HepG2 (cell line): Measurements from ENCODE around the gene MBL2. TPM values are rescaled to one million over a fixed set of nuclear protein-coding genes. Genes with fewer than 3 reads are reported as not detected.

Experiments
- BCL6 ChIP-seq: IDR thresholded peaks from 2 replicates; pipeline ENCODE4 v1.6.1; 2016; ENCODE audit warnings: missing genetic modification reagents, missing compliant biosample characterization
- CHD2 ChIP-seq: IDR thresholded peaks from 2 replicates; pipeline ENCODE4 v1.6.1; 2011; ENCODE audit warnings: low read depth, low read length, improper control_type of control experiment
- FOXJ3 ChIP-seq: sonication (generic); formaldehyde crosslinking; IDR thresholded peaks from 2 replicates; pipeline ENCODE4 v1.4.0; 2020; ENCODE audit warnings: missing genetic modification reagents, mild to moderate bottlenecking, borderline replicate concordance
- GATAD1 ChIP-seq: IDR thresholded peaks from 2 replicates; pipeline ENCODE4 v1.6.1; 2016; ENCODE audit warnings: missing genetic modification reagents, missing compliant biosample characterization
- HNF4A ChIP-seq: sonication (generic); formaldehyde crosslinking; IDR thresholded peaks from 2 replicates; pipeline ENCODE4 v1.4.0; 2020; ENCODE audit warnings: missing genetic modification reagents
- MAFF ChIP-seq: IDR thresholded peaks from 2 replicates; pipeline ENCODE4 v1.6.1; 2011; ENCODE audit warnings: low read depth, low read length, improper control_type of control experiment
- NFE2L2 ChIP-seq: fragments of 150-350 bp; IDR thresholded peaks from 2 replicates; pipeline ENCODE4 v1.6.1; 2014; ENCODE audit warnings: low read length
- PAF1 ChIP-seq: IDR thresholded peaks from 2 replicates; pipeline ENCODE4 v1.6.1; 2016; ENCODE audit warnings: missing genetic modification reagents, missing compliant biosample characterization
- RFX5 ChIP-seq: IDR thresholded peaks from 2 replicates; pipeline ENCODE4 v1.6.1; 2011; ENCODE audit warnings: low read depth, low read length, improper control_type of control experiment
- RFXANK ChIP-seq: IDR thresholded peaks from 2 replicates; pipeline ENCODE4 v1.6.1; 2016
- ZBTB43 ChIP-seq: sonication (generic); formaldehyde crosslinking; conservative IDR thresholded peaks from 2 replicates; pipeline ENCODE4 v1.4.0; 2020; ENCODE audit warnings: missing genetic modification reagents
- ZNF441 ChIP-seq: sonication (generic); formaldehyde crosslinking; IDR thresholded peaks from 2 replicates; pipeline ENCODE4 v1.7.0; 2021; ENCODE audit warnings: missing genetic modification reagents, borderline replicate concordance
- ZNF484 ChIP-seq: sonication (generic); formaldehyde crosslinking; IDR thresholded peaks from 2 replicates; pipeline ENCODE4 v1.5.1; 2020; ENCODE audit warnings: mild to moderate bottlenecking, low read depth, missing genetic modification reagents, borderline replicate concordance
- ZNF550 ChIP-seq: sonication (generic); formaldehyde crosslinking; IDR thresholded peaks from 2 replicates; pipeline ENCODE4 v1.4.0; 2020; ENCODE audit warnings: mild to moderate bottlenecking, missing genetic modification reagents, borderline replicate concordance
- ZNF564 ChIP-seq: sonication (generic); formaldehyde crosslinking; IDR thresholded peaks from 2 replicates; pipeline ENCODE4 v1.8.1; 2023; ENCODE audit warnings: mild to moderate bottlenecking, missing genetic modification reagents
- ZNF567 ChIP-seq: sonication (generic); formaldehyde crosslinking; IDR thresholded peaks from 2 replicates; pipeline ENCODE4 v1.8.1; 2023; ENCODE audit warnings: mild to moderate bottlenecking, missing genetic modification reagents, borderline replicate concordance
- ZNF792 ChIP-seq: IDR thresholded peaks from 2 replicates; pipeline ENCODE4 v1.6.1; 2016
- polyA plus RNA-seq, 8 experiments: library from polyadenylated mRNA; depleted of rRNA in 3 of 8; stranded (reverse) in 7 of 8; unstranded in 1 of 8; fragments of >200 nt; fragmentation: Illumina TruSeq in 4 of 8; extraction: Trizol in 4 of 8; gene quantifications; 2 replicates each; pipeline versions ENCODE4 v1.2.1 to v1.2.3, GENCODE V29; 2011 to 2016; ENCODE audit warnings: low read depth in 4 of 8, missing spikeins in 1 of 8, mixed read lengths in 1 of 8; ENCODE audit not compliant: insufficient read depth in 1 of 8
- total RNA-seq, 5 experiments: library from RNA; depleted of rRNA; stranded (reverse); fragments of >200 nt; fragmentation: Illumina TruSeq; extraction: Trizol; gene quantifications; 2 replicates each; pipeline ENCODE4 v1.2.3, GENCODE V29; 2016; ENCODE audit warnings: low read depth in 1 of 5
- TF ChIP-seq, protein P1 (sequence below), 2 experiments: fragments of 450-650 bp in 1 of 2; sonication (generic) in 1 of 2; formaldehyde crosslinking in 1 of 2; IDR thresholded peaks; 2 replicates each; pipeline versions ENCODE4 v1.6.1 to v1.8.0; 2016 to 2022; ENCODE audit warnings: antibody characterized with exemption in 1 of 2, mild to moderate bottlenecking in 1 of 2, missing genetic modification reagents in 1 of 2
- TF ChIP-seq, protein P2 (sequence below): sonication (generic); formaldehyde crosslinking; IDR thresholded peaks from 2 replicates; pipeline ENCODE4 v1.4.0; 2020; ENCODE audit warnings: missing genetic modification reagents

The MBL2 gene
- total and polyA plus RNA-seq, 2 of the 13 experiments (the other 11 are each of a cell fraction or from before 2014, with no cell fraction given) = 9.6 to 16.2 TPM

- TF ChIP-seq, protein P1, sequence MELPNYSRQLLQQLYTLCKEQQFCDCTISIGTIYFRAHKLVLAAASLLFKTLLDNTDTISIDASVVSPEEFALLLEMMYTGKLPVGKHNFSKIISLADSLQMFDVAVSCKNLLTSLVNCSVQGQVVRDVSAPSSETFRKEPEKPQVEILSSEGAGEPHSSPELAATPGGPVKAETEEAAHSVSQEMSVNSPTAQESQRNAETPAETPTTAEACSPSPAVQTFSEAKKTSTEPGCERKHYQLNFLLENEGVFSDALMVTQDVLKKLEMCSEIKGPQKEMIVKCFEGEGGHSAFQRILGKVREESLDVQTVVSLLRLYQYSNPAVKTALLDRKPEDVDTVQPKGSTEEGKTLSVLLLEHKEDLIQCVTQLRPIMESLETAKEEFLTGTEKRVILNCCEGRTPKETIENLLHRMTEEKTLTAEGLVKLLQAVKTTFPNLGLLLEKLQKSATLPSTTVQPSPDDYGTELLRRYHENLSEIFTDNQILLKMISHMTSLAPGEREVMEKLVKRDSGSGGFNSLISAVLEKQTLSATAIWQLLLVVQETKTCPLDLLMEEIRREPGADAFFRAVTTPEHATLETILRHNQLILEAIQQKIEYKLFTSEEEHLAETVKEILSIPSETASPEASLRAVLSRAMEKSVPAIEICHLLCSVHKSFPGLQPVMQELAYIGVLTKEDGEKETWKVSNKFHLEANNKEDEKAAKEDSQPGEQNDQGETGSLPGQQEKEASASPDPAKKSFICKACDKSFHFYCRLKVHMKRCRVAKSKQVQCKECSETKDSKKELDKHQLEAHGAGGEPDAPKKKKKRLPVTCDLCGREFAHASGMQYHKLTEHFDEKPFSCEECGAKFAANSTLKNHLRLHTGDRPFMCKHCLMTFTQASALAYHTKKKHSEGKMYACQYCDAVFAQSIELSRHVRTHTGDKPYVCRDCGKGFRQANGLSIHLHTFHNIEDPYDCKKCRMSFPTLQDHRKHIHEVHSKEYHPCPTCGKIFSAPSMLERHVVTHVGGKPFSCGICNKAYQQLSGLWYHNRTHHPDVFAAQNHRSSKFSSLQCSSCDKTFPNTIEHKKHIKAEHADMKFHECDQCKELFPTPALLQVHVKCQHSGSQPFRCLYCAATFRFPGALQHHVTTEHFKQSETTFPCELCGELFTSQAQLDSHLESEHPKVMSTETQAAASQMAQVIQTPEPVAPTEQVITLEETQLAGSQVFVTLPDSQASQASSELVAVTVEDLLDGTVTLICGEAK (IDR thresholded peaks at IDR 0.05) = no peak
- TF ChIP-seq, protein P1 (CRISPR knock-in tag; IDR thresholded peaks at IDR 0.05) = peak; percentile 79
- peak; percentile 90; the same call in 1 of the 2 replicates for TF ChIP-seq ZNF441 (CRISPR knock-in tag)
- no peak for TF ChIP-seq CHD2
- no peak for TF ChIP-seq RFX5
- TF ChIP-seq PAF1 (CRISPR knock-in tag) = no peak
- no peak for TF ChIP-seq ZNF550 (CRISPR knock-in tag)
- no peak for TF ChIP-seq ZBTB43
- no peak for TF ChIP-seq MAFF
- peak; percentile 99 for TF ChIP-seq BCL6 (CRISPR knock-in tag)
- no peak for TF ChIP-seq NFE2L2
- peak; percentile 97 for TF ChIP-seq HNF4A
- TF ChIP-seq, protein P2, sequence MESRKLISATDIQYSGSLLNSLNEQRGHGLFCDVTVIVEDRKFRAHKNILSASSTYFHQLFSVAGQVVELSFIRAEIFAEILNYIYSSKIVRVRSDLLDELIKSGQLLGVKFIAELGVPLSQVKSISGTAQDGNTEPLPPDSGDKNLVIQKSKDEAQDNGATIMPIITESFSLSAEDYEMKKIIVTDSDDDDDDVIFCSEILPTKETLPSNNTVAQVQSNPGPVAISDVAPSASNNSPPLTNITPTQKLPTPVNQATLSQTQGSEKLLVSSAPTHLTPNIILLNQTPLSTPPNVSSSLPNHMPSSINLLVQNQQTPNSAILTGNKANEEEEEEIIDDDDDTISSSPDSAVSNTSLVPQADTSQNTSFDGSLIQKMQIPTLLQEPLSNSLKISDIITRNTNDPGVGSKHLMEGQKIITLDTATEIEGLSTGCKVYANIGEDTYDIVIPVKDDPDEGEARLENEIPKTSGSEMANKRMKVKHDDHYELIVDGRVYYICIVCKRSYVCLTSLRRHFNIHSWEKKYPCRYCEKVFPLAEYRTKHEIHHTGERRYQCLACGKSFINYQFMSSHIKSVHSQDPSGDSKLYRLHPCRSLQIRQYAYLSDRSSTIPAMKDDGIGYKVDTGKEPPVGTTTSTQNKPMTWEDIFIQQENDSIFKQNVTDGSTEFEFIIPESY (CRISPR knock-in tag) = 0 out of 2 replicates have a peak, but pooled peaks have one; percentile 24
- peak; percentile 78; the same call in 1 of the 2 replicates for TF ChIP-seq ZNF564 (CRISPR knock-in tag)
- TF ChIP-seq ZNF567 (CRISPR knock-in tag) = no peak
- TF ChIP-seq ZNF792 = peak; percentile 76
- TF ChIP-seq FOXJ3 (CRISPR knock-in tag) = peak; percentile 94; the same call in 1 of the 2 replicates
- 0 out of 2 replicates have a peak, but pooled peaks have one; percentile 16 for TF ChIP-seq RFXANK (CRISPR knock-in tag)
- peak; percentile 52 for TF ChIP-seq GATAD1 (CRISPR knock-in tag)
- TF ChIP-seq ZNF484 (CRISPR knock-in tag) = no peak
These were observed 2.1 kb upstream of the MBL2 start (continued) for GRCh38 chr10:52774600-52775106.
